ENCODE data around the gene TUNAR.

DNA sequence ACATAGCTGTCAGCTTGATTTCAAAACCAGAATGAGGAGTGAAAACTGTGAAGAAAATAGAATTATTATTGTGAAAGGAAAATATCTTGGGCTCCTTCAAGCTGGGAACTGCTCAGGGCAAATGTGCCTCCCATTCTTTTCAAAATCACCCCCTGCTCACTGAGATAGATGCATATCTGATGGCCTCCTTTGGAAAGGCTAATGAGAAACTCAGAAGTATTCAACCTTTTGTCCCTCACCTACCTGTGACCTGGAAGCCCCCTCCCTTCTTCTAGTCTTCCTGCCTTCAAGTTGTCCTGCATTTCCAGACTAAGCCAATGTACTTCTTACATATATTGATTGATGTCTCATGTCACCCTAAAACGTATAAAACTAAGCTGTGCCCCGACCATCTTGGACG, 81.5 kb downstream of the TUNAR start:
- TF ChIP-seq, protein P1, sequence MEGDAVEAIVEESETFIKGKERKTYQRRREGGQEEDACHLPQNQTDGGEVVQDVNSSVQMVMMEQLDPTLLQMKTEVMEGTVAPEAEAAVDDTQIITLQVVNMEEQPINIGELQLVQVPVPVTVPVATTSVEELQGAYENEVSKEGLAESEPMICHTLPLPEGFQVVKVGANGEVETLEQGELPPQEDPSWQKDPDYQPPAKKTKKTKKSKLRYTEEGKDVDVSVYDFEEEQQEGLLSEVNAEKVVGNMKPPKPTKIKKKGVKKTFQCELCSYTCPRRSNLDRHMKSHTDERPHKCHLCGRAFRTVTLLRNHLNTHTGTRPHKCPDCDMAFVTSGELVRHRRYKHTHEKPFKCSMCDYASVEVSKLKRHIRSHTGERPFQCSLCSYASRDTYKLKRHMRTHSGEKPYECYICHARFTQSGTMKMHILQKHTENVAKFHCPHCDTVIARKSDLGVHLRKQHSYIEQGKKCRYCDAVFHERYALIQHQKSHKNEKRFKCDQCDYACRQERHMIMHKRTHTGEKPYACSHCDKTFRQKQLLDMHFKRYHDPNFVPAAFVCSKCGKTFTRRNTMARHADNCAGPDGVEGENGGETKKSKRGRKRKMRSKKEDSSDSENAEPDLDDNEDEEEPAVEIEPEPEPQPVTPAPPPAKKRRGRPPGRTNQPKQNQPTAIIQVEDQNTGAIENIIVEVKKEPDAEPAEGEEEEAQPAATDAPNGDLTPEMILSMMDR (IDR thresholded peaks at IDR 0.05): no peak
- TF ChIP-seq POLR2A (IDR thresholded peaks at IDR 0.05): no peak

Measured in adrenal gland (tissue), 5 donors.